SK-N-SH (cell line): ENCODE measurements around the gene NFATC4. TPM values are rescaled to one million over a fixed set of nuclear protein-coding genes. Genes with fewer than 3 reads are reported as not detected.

Experiments used
- CTCF ChIA-PET: fragments of 300-600, 350-600 bp; formaldehyde crosslinking; extraction: SDS; loops from one replicate; lab custom pipeline; 2021; lab: Yijun Ruan, JAX
- POLR2A ChIA-PET: fragments of 350-600 bp; sonication (Branson Sonifier 250); formaldehyde crosslinking; extraction: SDS; loops from one replicate; lab custom pipeline; 2020; ENCODE audit warnings: antibody characterized with exemption, inconsistent platforms; lab: Yijun Ruan, JAX
- DNase-seq: peaks from one replicate; pipeline ENCODE4 v3.0.0; 2012
- H2AFZ ChIP-seq: fragments of 200-600 bp; sonication (generic); 2 replicates; pipeline ENCODE4 v1.8.1; 2016; ENCODE audit warnings: antibody characterized with exemption, mild to moderate bottlenecking, low read depth
- H3F3A ChIP-seq: fragments of 200-600 bp; sonication (generic); replicated peaks from 2 replicates; pipeline ENCODE3; 2016; ENCODE audit warnings: antibody characterized with exemption, mild to moderate bottlenecking; ENCODE audit not compliant: insufficient read depth
- H3K27ac ChIP-seq, 2 experiments: fragments of 200-500 bp in 1 of 2; fragments of 200-600 bp in 1 of 2; sonication (Bioruptor generic) in 1 of 2; sonication (generic), shearing (Covaris generic) in 1 of 2; 2 replicates each; pipeline versions ENCODE4 v1.5.1 to v1.6.1; 2014 to 2016; ENCODE audit warnings: low read depth in 2 of 2, inconsistent platforms in 1 of 2, low read length in 1 of 2, mild to moderate bottlenecking in 1 of 2, mixed read lengths in 1 of 2
- H3K27me3 ChIP-seq: fragments of 200-600 bp; sonication (generic), shearing (Covaris generic); 2 replicates; pipeline ENCODE4 v1.6.1; 2016; ENCODE audit warnings: mixed run types; ENCODE audit not compliant: insufficient read depth
- H3K36me3 ChIP-seq, 2 experiments: fragments of 200-500 bp in 1 of 2; fragments of 200-600 bp in 1 of 2; sonication (Bioruptor generic) in 1 of 2; sonication (generic) in 1 of 2; replicated peaks in 1 of 2; 2 replicates each; pipeline versions ENCODE3 to v1.5.1; 2014 to 2016; ENCODE audit warnings: low read length in 1 of 2, mild to moderate bottlenecking in 1 of 2; ENCODE audit not compliant: insufficient read depth in 2 of 2, control insufficient read depth in 1 of 2
- H3K4me1 ChIP-seq, 2 experiments: fragments of 200-500 bp in 1 of 2; fragments of 200-600 bp in 1 of 2; sonication (Bioruptor generic) in 1 of 2; sonication (generic), shearing (Covaris generic) in 1 of 2; 2 replicates each; pipeline versions ENCODE4 v1.5.1 to v1.6.1; 2014 to 2016; ENCODE audit warnings: low read depth in 1 of 2, low read length in 1 of 2, mixed run types in 1 of 2; ENCODE audit not compliant: insufficient read depth in 2 of 2, control insufficient read depth in 1 of 2
- H3K4me2 ChIP-seq: fragments of 200-600 bp; sonication (generic), shearing (Covaris generic); 2 replicates; pipeline ENCODE4 v1.6.1; 2017; ENCODE audit warnings: mixed run types
- H3K4me3 ChIP-seq, 2 experiments: fragments of 200-500 bp in 1 of 2; fragments of 200-600 bp in 1 of 2; sonication (Bioruptor generic) in 1 of 2; sonication (generic), shearing (Covaris generic) in 1 of 2; 2 replicates each; pipeline versions ENCODE4 v1.5.1 to v1.8.1; 2014 to 2016; ENCODE audit warnings: low read depth in 2 of 2, inconsistent platforms in 1 of 2, low read length in 1 of 2, mild to moderate bottlenecking in 1 of 2, mixed read lengths in 1 of 2, moderate library complexity in 1 of 2
- H3K79me2 ChIP-seq: fragments of 200-600 bp; sonication (generic); 2 replicates; pipeline ENCODE4 v1.8.1; 2017; ENCODE audit warnings: mild to moderate bottlenecking; ENCODE audit not compliant: insufficient read depth
- H3K9ac ChIP-seq: fragments of 200-600 bp; sonication (generic); 2 replicates; pipeline ENCODE4 v1.6.1; 2017; ENCODE audit warnings: mixed run types
- H3K9me2 ChIP-seq: fragments of 200-600 bp; sonication (generic); 2 replicates; pipeline ENCODE4 v1.6.1; 2017; ENCODE audit warnings: mixed run types
- H3K9me3 ChIP-seq: fragments of 200-600 bp; sonication (generic); 2 replicates; pipeline ENCODE4 v1.6.1; 2017; ENCODE audit warnings: mixed run types, mild to moderate bottlenecking, moderate library complexity
- H4K20me1 ChIP-seq: fragments of 200-600 bp; sonication (generic); 2 replicates; pipeline ENCODE4 v1.6.1; 2017; ENCODE audit warnings: mild to moderate bottlenecking, mixed run types; ENCODE audit not compliant: insufficient read depth
- CHD2 ChIP-seq: fragments of 150-350 bp; IDR thresholded peaks from 2 replicates; pipeline ENCODE4 v1.6.1; 2018; ENCODE audit warnings: low read length; ENCODE audit not compliant: partially characterized antibody
- ELF1 ChIP-seq: IDR thresholded peaks from 2 replicates; pipeline ENCODE4 v1.4.0; 2012
- EP300 ChIP-seq, 2 experiments: IDR thresholded peaks; 2 replicates each; pipeline versions ENCODE4 v1.4.0 to v1.6.1; 2012; ENCODE audit warnings: borderline replicate concordance in 1 of 2, low read depth in 1 of 2, low read length in 1 of 2
- EZH2phosphoT487 ChIP-seq: fragments of 200-600 bp; sonication (generic); IDR thresholded peaks from 2 replicates; pipeline ENCODE4 v1.6.1; 2017; ENCODE audit warnings: low read depth, mixed run types, mild to moderate bottlenecking, antibody characterized with exemption, moderate library complexity, borderline replicate concordance
- FOSL2 ChIP-seq: IDR thresholded peaks from 2 replicates; pipeline ENCODE4 v1.4.0; 2012; ENCODE audit warnings: low read depth, mild to moderate bottlenecking, moderate library complexity, borderline replicate concordance
- FOXM1 ChIP-seq: IDR thresholded peaks from 2 replicates; pipeline ENCODE4 v1.4.0; 2012; ENCODE audit warnings: low read depth, mild to moderate bottlenecking
- GABPA ChIP-seq: IDR thresholded peaks from 2 replicates; pipeline ENCODE4 v1.4.0; 2012; ENCODE audit warnings: low read depth, mild to moderate bottlenecking
- GATA2 ChIP-seq: sonication (generic); formaldehyde crosslinking; IDR thresholded peaks from 2 replicates; pipeline ENCODE4 v1.5.0; 2020; ENCODE audit warnings: mild to moderate bottlenecking, missing genetic modification reagents
- IRF3 ChIP-seq: fragments of 150-350 bp; IDR thresholded peaks from 2 replicates; pipeline ENCODE4 v1.6.1; 2016; ENCODE audit warnings: mild to moderate bottlenecking, low read depth, low read length
- MXI1 ChIP-seq: IDR thresholded peaks from 2 replicates; pipeline ENCODE4 v1.6.1; 2012; ENCODE audit warnings: mild to moderate bottlenecking, low read depth, low read length, improper control_type of control experiment
- NFIC ChIP-seq: IDR thresholded peaks from 2 replicates; pipeline ENCODE4 v1.4.0; 2012; ENCODE audit warnings: borderline replicate concordance
- RCOR1 ChIP-seq: fragments of 150-350 bp; IDR thresholded peaks from 2 replicates; pipeline ENCODE4 v1.6.1; 2017; ENCODE audit warnings: antibody characterized with exemption, low read length
- RFX5 ChIP-seq: IDR thresholded peaks from 2 replicates; pipeline ENCODE4 v1.6.1; 2012; ENCODE audit warnings: mild to moderate bottlenecking, improper control_type of control experiment, low read length
- RXRA ChIP-seq: IDR thresholded peaks from 2 replicates; pipeline ENCODE4 v1.4.0; 2012; ENCODE audit warnings: low read depth, mild to moderate bottlenecking, borderline replicate concordance
- SMC3 ChIP-seq: IDR thresholded peaks from 2 replicates; pipeline ENCODE4 v1.6.1; 2012; ENCODE audit warnings: low read depth, low read length, improper control_type of control experiment
- USF2 ChIP-seq: fragments of 150-350 bp; IDR thresholded peaks from 2 replicates; pipeline ENCODE4 v1.6.1; 2017; ENCODE audit warnings: antibody characterized with exemption, low read length, low read depth, borderline replicate concordance
- YY1 ChIP-seq: IDR thresholded peaks from 2 replicates; pipeline ENCODE4 v1.4.0; 2012; ENCODE audit warnings: low read depth, mild to moderate bottlenecking
- WGBS: methylation state at CpG from one replicate; pipeline ENCODE4 v1.1.6; 2017; ENCODE audit warnings: low lambda C conversion rate; 5-methylcytosine and 5-hydroxymethylcytosine counted together
- polyA plus RNA-seq, 3 experiments: library from polyadenylated mRNA; depleted of rRNA; stranded (reverse); fragments of >200 nt; gene quantifications; 2 replicates each; pipeline ENCODE4 v1.2.3, GENCODE V29; 2012
- TF ChIP-seq, protein P1 (sequence below): IDR thresholded peaks from 2 replicates; pipeline ENCODE4 v1.4.0; 2012; ENCODE audit warnings: low read depth
- TF ChIP-seq, protein P2 (sequence below): IDR thresholded peaks from 2 replicates; pipeline ENCODE4; 2012

Gene NFATC4
- 24.9 and 25.3 TPM in 2 replicates for polyA plus RNA-seq (2012; rRNA removed)
- polyA plus RNA-seq (2012; cell fraction: cytosol; rRNA removed) = 4.8 and 5.9 TPM in 2 replicates
- 152 and 250 TPM in 2 replicates for polyA plus RNA-seq (2012; cell fraction: nucleus; rRNA removed)

- peak within 1 kb of the TSS; percentile 93 to 99 for H3K27ac ChIP-seq
- peak within 1 kb of the TSS; percentile 97 for H2AFZ ChIP-seq
- TF ChIP-seq CHD2 = peak; percentile 94
- 0 out of 2 replicates have a peak, but pooled peaks have one; percentile 9 for TF ChIP-seq IRF3
- 0 out of 2 replicates have a peak, but pooled peaks have one; percentile 1 for TF ChIP-seq YY1
- TF ChIP-seq EP300 (IDR thresholded peaks at IDR 0.05; ENCODE audit: borderline replicate concordance in 1 of 2, low read depth in 1 of 2, low read length in 1 of 2) = peak in 1 of 2 experiments; percentile 16; a peak in 1 of 4 replicates
- TF ChIP-seq GATA2 = no peak
- TF ChIP-seq, protein P1, sequence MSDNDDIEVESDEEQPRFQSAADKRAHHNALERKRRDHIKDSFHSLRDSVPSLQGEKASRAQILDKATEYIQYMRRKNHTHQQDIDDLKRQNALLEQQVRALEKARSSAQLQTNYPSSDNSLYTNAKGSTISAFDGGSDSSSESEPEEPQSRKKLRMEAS = peak; percentile 47; the same call in 1 of the 2 replicates
- TF ChIP-seq FOSL2 = no peak
- TF ChIP-seq, protein P2, sequence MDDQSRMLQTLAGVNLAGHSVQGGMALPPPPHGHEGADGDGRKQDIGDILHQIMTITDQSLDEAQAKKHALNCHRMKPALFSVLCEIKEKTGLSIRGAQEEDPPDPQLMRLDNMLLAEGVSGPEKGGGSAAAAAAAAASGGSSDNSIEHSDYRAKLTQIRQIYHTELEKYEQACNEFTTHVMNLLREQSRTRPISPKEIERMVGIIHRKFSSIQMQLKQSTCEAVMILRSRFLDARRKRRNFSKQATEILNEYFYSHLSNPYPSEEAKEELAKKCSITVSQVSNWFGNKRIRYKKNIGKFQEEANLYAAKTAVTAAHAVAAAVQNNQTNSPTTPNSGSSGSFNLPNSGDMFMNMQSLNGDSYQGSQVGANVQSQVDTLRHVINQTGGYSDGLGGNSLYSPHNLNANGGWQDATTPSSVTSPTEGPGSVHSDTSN = peak; percentile 97
- 0 out of 2 replicates have a peak, but pooled peaks have one; percentile 1 for TF ChIP-seq ELF1
- H3K9me2 ChIP-seq = no peaks in the 10 kb centered on the region
- H3K79me2 ChIP-seq = no peaks in the 10 kb centered on the region
- ChIA-PET POLR2A (interaction anchor here (0.7 to 1.4 kb wide), 3 partner anchors 10 to 62 kb away, joined by 3 to 9 read pairs (median 4); partner anchors contain the start of genes CBLN3 and KHNYN), CTCF (interaction anchor here (1.1 to 6.2 kb wide), 6 partner anchors 10 to 68 kb away, joined by 3 to 44 read pairs (median 12); partner anchors contain the start of genes KHNYN and NYNRIN)
- no peaks in the 10 kb centered on the region for H3K9me3 ChIP-seq
- peaks cover 23% of the 10 kb centered on the region for H3F3A ChIP-seq
- no peaks in the 10 kb centered on the region for H3K27me3 ChIP-seq
- peak within 1 kb of the TSS; percentile 100 for H3K4me2 ChIP-seq
- H3K4me3 ChIP-seq = peak within 1 kb of the TSS; percentile 85 to 86
- no peaks in the 10 kb centered on the region for H4K20me1 ChIP-seq
- 5% methylated on average over 16 of the region's 21 CpGs for WGBS
- peak; percentile 88 for DNase-seq
- peak within 1 kb of the TSS; percentile 93 for H3K9ac ChIP-seq
- H3K36me3 ChIP-seq = peaks cover 0 to 3% of the 10 kb centered on the region in 2 experiments
- peaks cover 14 to 30% of the 10 kb centered on the region in 2 experiments; a peak in 3 of 4 replicates for H3K4me1 ChIP-seq
These were observed at the start of gene NFATC4 for GRCh38 chr14:24367514-24368211. Gene NFATC4 (plus strand): TSS chr14:24368184. CDS start chr14:24368341, 157 bp downstream.

- Histone ChIP-seq H3K9me2 (no peaks in the 10 kb centered on the region), H3K36me3 (no peaks in the 10 kb centered on the region), H3F3A (peaks cover 10% of the 10 kb centered on the region), H3K9ac (no peak overlapping the region), H3K27me3 (peaks cover 12% of the 10 kb centered on the region; the same call in 1 of the 2 replicates), H3K27ac (no peak overlapping the region), H3K4me2 (no peak overlapping the region), H4K20me1 (no peaks in the 10 kb centered on the region), H2AFZ (no peak overlapping the region), H3K79me2 (no peaks in the 10 kb centered on the region), H3K9me3 (no peaks in the 10 kb centered on the region), H3K4me3 (no peak overlapping the region), H3K4me1 (peaks cover 0 to 8% of the 10 kb centered on the region in 2 experiments; a peak in 1 of 4 replicates)
- no peak for DNase-seq
- ChIA-PET POLR2A (no interaction called here), CTCF (interaction anchor here (1.1 to 14.6 kb wide), 6 partner anchors 12 to 115 kb away, joined by 3 to 115 read pairs (median 28); partner anchors contain the start of genes ADCY4, CIDEB, KHNYN and LTB4R)
- 55% methylated on average over 14 of the region's 14 CpGs for WGBS
- TF ChIP-seq FOXM1 = no peak
- TF ChIP-seq RCOR1 = no peak
- no peak for TF ChIP-seq EZH2phosphoT487
- no peak for TF ChIP-seq USF2
- TF ChIP-seq GABPA = no peak
- no peak for TF ChIP-seq NFIC
- TF ChIP-seq SMC3 = no peak
- no peak for TF ChIP-seq RFX5
- TF ChIP-seq RXRA = no peak
- no peak for TF ChIP-seq CHD2
- TF ChIP-seq FOSL2 = no peak
- no peak for TF ChIP-seq IRF3
- no peak for TF ChIP-seq MXI1
These were observed 46.6 kb upstream of the NFATC4 start for GRCh38 chr14:24321212-24321975.
